D721Med (cell line): ENCODE measurements around the gene LPAR5.

Source experiments
- DNase-seq: peaks from one replicate; pipeline ENCODE4 v3.0.0; 2011; ENCODE audit warnings: low spot score; ENCODE audit not compliant: insufficient read length
- FAIRE-seq: peaks from 2 replicates; lab custom pipeline; 2011; peaks lifted over from hg19 to GRCh38; lab: Jason Lieb, UNC
- CTCF ChIP-seq: IDR thresholded peaks from 2 replicates; pipeline ENCODE4 v1.5.1; 2012; ENCODE audit warnings: mild to moderate bottlenecking, control low read depth; ENCODE audit not compliant: insufficient read depth; ENCODE audit errors: missing control alignments

Gene LPAR5

GRCh38 chr12:6570264-6570887, 65.4 kb downstream of the LPAR5 start:
- no peak for FAIRE-seq
- peak; percentile 66 for TF ChIP-seq CTCF
- DNase-seq = peak; percentile 50

- FAIRE-seq = no peak
- no peak for DNase-seq
- no peak for TF ChIP-seq CTCF
Observed at GRCh38 chr12:6569786-6570185, 66.0 kb downstream of the LPAR5 start.

GRCh38 chr12:6569312-6569711, 66.4 kb downstream of the LPAR5 start:
- no peak for TF ChIP-seq CTCF
- FAIRE-seq = no peak
- no peak for DNase-seq
